ENCODE results near the gene UBE3C. TPM values are rescaled to one million over a fixed set of nuclear protein-coding genes. Genes with fewer than 3 reads are reported as not detected.

UBE3C gene
- polyA plus RNA-seq, 1 donor (not counting 4 experiments of a cell fraction or from before 2014, with no cell fraction given) = 89.3 TPM

GRCh38 chr7:157269341-157270059 lies 130.8 kb downstream of the UBE3C start:
- TF ChIP-seq EZH2 (IDR thresholded peaks at IDR 0.05; ENCODE audit: low read length) = no peak
- TF ChIP-seq CTCF (optimal IDR thresholded peaks at IDR 0.05 in 1 of 3, IDR thresholded peaks at IDR 0.05 in 1 of 3, conservative IDR thresholded peaks at IDR 0.05 in 1 of 3; ENCODE audit: extremely low read depth in 1 of 3, insufficient read depth in 2 of 3, low read length in 3 of 3) = no peak
- Histone ChIP-seq H3K9me1 (ENCODE audit: control insufficient read depth, extremely low read depth, insufficient read depth, low read length) (no peaks in the 10 kb centered on the region), H3K4me3 (ENCODE audit: control insufficient read depth in 2 of 3, extremely low read depth in 1 of 3, insufficient read depth in 2 of 3, low read depth in 1 of 3, low read length in 3 of 3) (no peak overlapping the region), H3K9ac (ENCODE audit: control insufficient read depth, extremely low read depth, insufficient read depth, low read length) (no peak overlapping the region), H3K9me3 (ENCODE audit: control insufficient read depth, low read depth, low read length) (no peaks in the 10 kb centered on the region), H3K27me3 (ENCODE audit: control insufficient read depth, extremely low read depth, insufficient read depth, low read length) (no peaks in the 10 kb centered on the region), H3K36me3 (ENCODE audit: control insufficient read depth in 2 of 2, extremely low read depth in 1 of 2, insufficient read depth in 2 of 2, low read length in 2 of 2) (peaks cover 17 to 36% of the 10 kb centered on the region in 2 experiments), H2AFZ (ENCODE audit: control insufficient read depth, low read length) (no peak overlapping the region), H3K79me2 (ENCODE audit: control insufficient read depth, insufficient read depth, low read length) (no peaks in the 10 kb centered on the region), H3K27ac (ENCODE audit: control insufficient read depth, insufficient read depth, low read length) (no peak overlapping the region), H3K4me2 (ENCODE audit: control insufficient read depth, extremely low read depth, insufficient read depth, low read depth, low read length) (no peak overlapping the region), H3K4me1 (ENCODE audit: control insufficient read depth, extremely low read depth, insufficient read depth, low read length) (peaks cover 14% of the 10 kb centered on the region), H4K20me1 (ENCODE audit: control insufficient read depth, extremely low read depth, insufficient read depth, low read length) (peaks cover 4% of the 10 kb centered on the region)
- dilution Hi-C loops (cut with MboI; ENCODE audit: extremely low pct_ligation_motif_present, low sequenced_read_pairs) = no loop called here
- FAIRE-seq (no peak), DNase-seq (ENCODE audit: low read depth, low spot score) (no peak)

- Histone ChIP-seq H3K4me3 (ENCODE audit: control insufficient read depth in 2 of 3, extremely low read depth in 1 of 3, insufficient read depth in 2 of 3, low read depth in 1 of 3, low read length in 3 of 3) (no peak overlapping the region), H3K9me3 (ENCODE audit: control insufficient read depth, low read depth, low read length) (no peaks in the 10 kb centered on the region), H2AFZ (ENCODE audit: control insufficient read depth, low read length) (no peak overlapping the region), H3K4me1 (ENCODE audit: control insufficient read depth, extremely low read depth, insufficient read depth, low read length) (peaks cover 14% of the 10 kb centered on the region), H3K27ac (ENCODE audit: control insufficient read depth, insufficient read depth, low read length) (no peak overlapping the region), H4K20me1 (ENCODE audit: control insufficient read depth, extremely low read depth, insufficient read depth, low read length) (peaks cover 4% of the 10 kb centered on the region), H3K9me1 (ENCODE audit: control insufficient read depth, extremely low read depth, insufficient read depth, low read length) (no peaks in the 10 kb centered on the region), H3K27me3 (ENCODE audit: control insufficient read depth, extremely low read depth, insufficient read depth, low read length) (no peaks in the 10 kb centered on the region), H3K79me2 (ENCODE audit: control insufficient read depth, insufficient read depth, low read length) (no peaks in the 10 kb centered on the region), H3K36me3 (ENCODE audit: control insufficient read depth in 2 of 2, extremely low read depth in 1 of 2, insufficient read depth in 2 of 2, low read length in 2 of 2) (peaks cover 17 to 31% of the 10 kb centered on the region in 2 experiments), H3K4me2 (ENCODE audit: control insufficient read depth, extremely low read depth, insufficient read depth, low read depth, low read length) (no peak overlapping the region), H3K9ac (ENCODE audit: control insufficient read depth, extremely low read depth, insufficient read depth, low read length) (no peak overlapping the region)
- DNase-seq (ENCODE audit: low read depth, low spot score) = no peak
- dilution Hi-C loops (cut with MboI; ENCODE audit: extremely low pct_ligation_motif_present, low sequenced_read_pairs) = no loop called here
- TF ChIP-seq CTCF (optimal IDR thresholded peaks at IDR 0.05 in 1 of 3, IDR thresholded peaks at IDR 0.05 in 1 of 3, conservative IDR thresholded peaks at IDR 0.05 in 1 of 3; ENCODE audit: extremely low read depth in 1 of 3, insufficient read depth in 2 of 3, low read length in 3 of 3) (no peak), EZH2 (IDR thresholded peaks at IDR 0.05; ENCODE audit: low read length) (no peak)
- FAIRE-seq = no peak
Observed at GRCh38 chr7:157270060-157270444, 131.3 kb downstream of the UBE3C start.
